H1 (cell line): Measurements from ENCODE around the gene EPX. TPM values are rescaled to one million over a fixed set of nuclear protein-coding genes. Genes with fewer than 3 reads are reported as not detected.

ENCODE experiments used
- CTCF ChIA-PET: fragments of 300-600 bp; sonication (Branson Sonifier 250); formaldehyde crosslinking; loops from one replicate; lab custom pipeline; 2021; ENCODE audit not compliant: partially characterized antibody; lab: Charles Lee
- POLR2A ChIA-PET: fragments of 300-600 bp; sonication (Branson Sonifier 250); formaldehyde crosslinking; loops from one replicate; lab custom pipeline; 2021; ENCODE audit warnings: inconsistent platforms; ENCODE audit not compliant: partially characterized antibody; lab: Charles Lee
- DNase-seq, 2 experiments: peaks; one replicate each; pipeline versions ENCODE4 v3.0.0 to v3.0.0-alpha.2; 2010 to 2022; ENCODE audit warnings: low spot score in 2 of 2, low read depth in 1 of 2, mixed read lengths in 1 of 2
- FAIRE-seq: peaks from 2 replicates; lab custom pipeline; 2011; peaks lifted over from hg19 to GRCh38; lab: Jason Lieb, UNC
- H2AFZ ChIP-seq: 2 replicates; pipeline ENCODE4 v1.8.1; 2012; ENCODE audit warnings: low read length, inconsistent platforms
- H2AK5ac ChIP-seq: 2 replicates; pipeline ENCODE4 v1.6.1; 2013; ENCODE audit warnings: low read depth, low read length
- H2BK120ac ChIP-seq: replicated peaks from 2 replicates; pipeline ENCODE3; 2013; ENCODE audit warnings: low read depth, low read length, inconsistent platforms
- H2BK12ac ChIP-seq: 2 replicates; pipeline ENCODE4 v1.6.1; 2013; ENCODE audit warnings: low read depth, low read length
- H2BK15ac ChIP-seq: 2 replicates; pipeline ENCODE4 v1.6.1; 2013; ENCODE audit warnings: low read length
- H2BK20ac ChIP-seq: 2 replicates; pipeline ENCODE4 v1.6.1; 2013; ENCODE audit warnings: low read length
- H2BK5ac ChIP-seq: 2 replicates; pipeline ENCODE4 v1.6.1; 2013; ENCODE audit warnings: low read depth, low read length
- H3K14ac ChIP-seq: 2 replicates; pipeline ENCODE4 v1.6.1; 2013; ENCODE audit warnings: inconsistent platforms; ENCODE audit not compliant: insufficient read length
- H3K18ac ChIP-seq: 2 replicates; pipeline ENCODE4 v1.6.1; 2013; ENCODE audit warnings: low read length; ENCODE audit errors: extremely low read depth
- H3K23ac ChIP-seq: 2 replicates; pipeline ENCODE4 v1.6.1; 2013; ENCODE audit warnings: inconsistent platforms; ENCODE audit not compliant: insufficient read length
- H3K23me2 ChIP-seq: 2 replicates; pipeline ENCODE4 v1.6.1; 2013; ENCODE audit warnings: low read depth, low read length
- H3K27ac ChIP-seq: 2 replicates; pipeline ENCODE4 v1.6.1; 2011; ENCODE audit warnings: low read depth, low read length, inconsistent platforms
- H3K27me3 ChIP-seq, 4 experiments: replicated peaks in 1 of 4; 1 replicate in 1 of 4; 2 replicates in 3 of 4; pipeline versions ENCODE4 v1.6.1 to v1.8.1; 2011 to 2013; ENCODE audit warnings: low read length in 3 of 4, mild to moderate bottlenecking in 3 of 4, inconsistent platforms in 2 of 4, mixed read lengths in 2 of 4, moderate library complexity in 1 of 4; ENCODE audit not compliant: control insufficient read depth in 3 of 4, insufficient read depth in 3 of 4; ENCODE audit errors: extremely low read depth in 1 of 4
- H3K36me3 ChIP-seq, 4 experiments: 2 replicates each; pipeline versions ENCODE4 v1.6.1 to v1.8.1; 2011 to 2013; ENCODE audit warnings: mild to moderate bottlenecking in 4 of 4, low read length in 3 of 4, moderate library complexity in 2 of 4, control low read depth in 1 of 4, inconsistent platforms in 1 of 4; ENCODE audit not compliant: insufficient read depth in 4 of 4, control insufficient read depth in 2 of 4
- H3K4ac ChIP-seq: replicated peaks from 2 replicates; pipeline ENCODE3; 2013; ENCODE audit warnings: low read length, low read depth, mixed read lengths, inconsistent platforms; ENCODE audit not compliant: insufficient read length
- H3K4me1 ChIP-seq, 4 experiments: replicated peaks in 1 of 4; 1 replicate in 1 of 4; 2 replicates in 3 of 4; pipeline versions ENCODE4 v1.6.1 to v1.8.1; 2011 to 2013; ENCODE audit warnings: low read length in 3 of 4, inconsistent platforms in 2 of 4, mixed read lengths in 1 of 4; ENCODE audit not compliant: insufficient read depth in 4 of 4, control insufficient read depth in 3 of 4
- H3K4me2 ChIP-seq, 2 experiments: 2 replicates each; pipeline versions ENCODE4 v1.6.1 to v1.8.1; 2011 to 2013; ENCODE audit warnings: low read depth in 2 of 2, low read length in 2 of 2, control low read depth in 1 of 2, inconsistent platforms in 1 of 2, mild to moderate bottlenecking in 1 of 2; ENCODE audit not compliant: insufficient read depth in 1 of 2
- H3K4me3 ChIP-seq, 4 experiments: fragments of 200-600, 300-600 bp in 1 of 4; sonication (generic), shearing (Covaris generic), sonication (Bioruptor Twin) in 1 of 4; 2 replicates each; pipeline versions ENCODE4 v1.5.1 to v1.8.1; 2011 to 2016; ENCODE audit warnings: low read length in 4 of 4, low read depth in 3 of 4, control low read depth in 2 of 4, inconsistent platforms in 2 of 4, mild to moderate bottlenecking in 2 of 4, mixed read lengths in 1 of 4, moderate library complexity in 1 of 4; ENCODE audit not compliant: insufficient read depth in 2 of 4; ENCODE audit errors: extremely low read depth in 1 of 4
- H3K56ac ChIP-seq: replicated peaks from 2 replicates; pipeline ENCODE3; 2013; ENCODE audit warnings: low read depth, mild to moderate bottlenecking, mixed read lengths, low read length, inconsistent platforms; ENCODE audit not compliant: insufficient read length
- H3K79me1 ChIP-seq: 2 replicates; pipeline ENCODE4 v1.6.1; 2013; ENCODE audit warnings: low read depth, low read length, control low read depth
- H3K79me2 ChIP-seq, 2 experiments: 2 replicates each; pipeline versions ENCODE4 v1.6.1 to v1.8.1; 2012 to 2013; ENCODE audit warnings: low read length in 2 of 2, mild to moderate bottlenecking in 2 of 2, inconsistent platforms in 1 of 2; ENCODE audit not compliant: insufficient read depth in 2 of 2, control insufficient read depth in 1 of 2
- H3K9ac ChIP-seq, 4 experiments: replicated peaks in 1 of 4; 1 replicate in 1 of 4; 2 replicates in 3 of 4; pipeline versions ENCODE4 v1.6.1 to v1.8.1; 2011 to 2013; ENCODE audit warnings: low read depth in 3 of 4, low read length in 3 of 4, control low read depth in 2 of 4, mild to moderate bottlenecking in 2 of 4, moderate library complexity in 2 of 4, inconsistent platforms in 1 of 4; ENCODE audit errors: extremely low read depth in 1 of 4
- H3K9me3 ChIP-seq, 2 experiments: 2 replicates each; pipeline versions ENCODE4 v1.6.1 to v1.8.1; 2012 to 2013; ENCODE audit warnings: mild to moderate bottlenecking in 2 of 2, moderate library complexity in 2 of 2, control low read depth in 1 of 2, inconsistent platforms in 1 of 2, low read depth in 1 of 2, low read length in 1 of 2, mixed read lengths in 1 of 2; ENCODE audit not compliant: insufficient read depth in 2 of 2
- H4K20me1 ChIP-seq, 2 experiments: replicated peaks in 1 of 2; 2 replicates each; pipeline versions ENCODE3 to v1.8.1; 2011 to 2013; ENCODE audit warnings: inconsistent platforms in 2 of 2, low read length in 2 of 2, mild to moderate bottlenecking in 1 of 2; ENCODE audit not compliant: insufficient read depth in 2 of 2, control insufficient read depth in 1 of 2
- H4K5ac ChIP-seq: 2 replicates; pipeline ENCODE4 v1.6.1; 2013; ENCODE audit warnings: low read length, low read depth, mixed read lengths, inconsistent platforms; ENCODE audit not compliant: insufficient read length
- H4K8ac ChIP-seq: 2 replicates; pipeline ENCODE4 v1.8.0; 2013; ENCODE audit warnings: mild to moderate bottlenecking, moderate library complexity, low read length, inconsistent platforms; ENCODE audit not compliant: insufficient read depth; ENCODE audit errors: extremely low read depth
- H4K91ac ChIP-seq: replicated peaks from 2 replicates; pipeline ENCODE3; 2013; ENCODE audit warnings: low read length, mixed read lengths, inconsistent platforms; ENCODE audit not compliant: insufficient read length
- BACH1 ChIP-seq: IDR thresholded peaks from 2 replicates; pipeline ENCODE4 v1.6.1; 2012; ENCODE audit warnings: low read length, improper control_type of control experiment
- SAP30 ChIP-seq: fragments of 300-600 bp; sonication (generic); IDR thresholded peaks from 2 replicates; pipeline ENCODE4 v1.7.1; 2012; ENCODE audit warnings: low read length, moderate library complexity, mild to moderate bottlenecking, inconsistent platforms; ENCODE audit not compliant: insufficient read depth, insufficient replicate concordance
- TAF1 ChIP-seq: IDR thresholded peaks from 2 replicates; pipeline ENCODE4 v1.6.1; 2011; ENCODE audit warnings: mild to moderate bottlenecking, low read depth, low read length
- WGBS, 2 experiments: shearing (Covaris generic) in 1 of 2; methylation state at CpG; one replicate each; pipeline versions ENCODE4 v1.1.6 to v1.1.7; 2013 to 2015; ENCODE audit warnings: low lambda C conversion rate in 2 of 2, mixed read lengths in 2 of 2, inconsistent platforms in 1 of 2, low coverage in 1 of 2, missing lambda C conversion rate in 1 of 2; ENCODE audit not compliant: insufficient replicate concordance in 2 of 2, insufficient coverage in 1 of 2, insufficient read length in 1 of 2; ENCODE audit errors: extremely low coverage in 1 of 2, missing lambda C conversion rate in 1 of 2; 5-methylcytosine and 5-hydroxymethylcytosine counted together
- polyA plus RNA-seq, 7 experiments: library from polyadenylated mRNA; depleted of rRNA in 3 of 7; stranded (reverse) in 5 of 7; unstranded in 2 of 7; fragments of >200 nt in 5 of 7; fragments of 200-250 nt in 2 of 7; gene quantifications; 1 replicate in 5 of 7; 2 replicates in 1 of 7; 4 replicates in 1 of 7; pipeline versions ENCODE4 v1.2.1 to v1.2.3, GENCODE V29; 2011 to 2013; ENCODE audit warnings: missing spikeins in 2 of 7, mixed read lengths in 2 of 7
- total RNA-seq: library from RNA; stranded (reverse); fragmentation: NEBNext Ultra II Directional; extraction: Animal tissue kit (Norgen Biotek cat#: 25700); gene quantifications from 2 replicates; pipeline ENCODE4 v1.2.1, GENCODE V29; 2021

The EPX gene
- total and polyA plus RNA-seq, 2 of the 8 experiments (the other 6 are each of a cell fraction or from before 2014, with no cell fraction given) = not detected

DNA sequence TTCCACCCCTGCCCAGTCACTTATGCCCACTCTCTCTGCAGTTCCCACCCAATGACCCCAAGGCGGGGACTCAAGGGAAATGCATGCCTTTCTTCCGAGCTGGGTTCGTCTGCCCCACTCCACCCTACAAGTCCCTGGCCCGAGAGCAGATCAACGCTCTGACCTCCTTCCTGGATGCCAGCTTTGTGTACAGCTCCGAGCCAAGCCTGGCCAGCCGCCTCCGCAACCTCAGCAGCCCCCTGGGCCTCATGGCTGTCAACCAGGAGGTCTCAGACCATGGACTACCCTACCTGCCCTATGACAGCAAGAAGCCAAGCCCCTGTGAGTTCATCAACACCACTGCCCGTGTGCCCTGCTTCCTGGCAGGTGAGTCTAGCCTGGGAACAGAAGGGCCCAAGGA is 59.6 kb downstream of the EPX start:
- Histone ChIP-seq H2BK15ac (no peak overlapping the region), H2BK12ac (no peak overlapping the region), H3K27ac (no peak overlapping the region), H3K23ac (no peak overlapping the region), H3K4me1 (peaks cover 0 to 4% (median 0%) of the 10 kb centered on the region in 4 experiments; a peak in 4 of 7 replicates), H3K79me1 (no peaks in the 10 kb centered on the region), H3K4me3 (no peak overlapping the region), H3K56ac (no peak overlapping the region), H3K9ac (no peak overlapping the region), H4K91ac (no peak overlapping the region), H3K18ac (no peak overlapping the region), H3K9me3 (peaks cover 8% of the 10 kb centered on the region in 2 experiments; a peak in 3 of 4 replicates), H4K8ac (no peak overlapping the region), H2AK5ac (no peak overlapping the region)
- WGBS, 2 experiments = 79% methylated on average over 9 of the region's 9 CpGs; no CpG with 5 or more reads in 1 of the 2 experiments
- CTCF ChIA-PET = interaction anchor here (0.7 to 2.0 kb wide), 4 partner anchors 14 to 37 kb away, joined by 3 to 5 read pairs (median 4); partner anchors contain the start of gene LPO
- no peak for TF ChIP-seq BACH1
- no peak for TF ChIP-seq SAP30
- TF ChIP-seq TAF1 = no peak
- TF ChIP-seq, all 59 proteins: peak for 0
- H3K36me3 ChIP-seq = no peaks in the 10 kb centered on the region
- H4K20me1 ChIP-seq = no peaks in the 10 kb centered on the region
- H3K23me2 ChIP-seq = peaks cover 5% of the 10 kb centered on the region; the same call in 1 of the 2 replicates
- no peak overlapping the region for H3K4me2 ChIP-seq
- no peak overlapping the region for H2BK120ac ChIP-seq
- FAIRE-seq (no peak), DNase-seq (peak in 1 of 2 experiments; percentile 28)
- H2BK20ac ChIP-seq = no peak overlapping the region
- H4K5ac ChIP-seq = no peak overlapping the region
- H3K27me3 ChIP-seq = peaks cover 36 to 63% (median 48%) of the 10 kb centered on the region in 4 experiments
- H3K14ac ChIP-seq = no peak overlapping the region
- no peak overlapping the region for H2AFZ ChIP-seq
- H3K79me2 ChIP-seq = no peaks in the 10 kb centered on the region
- H2BK5ac ChIP-seq = no peak overlapping the region
- no peak overlapping the region for H3K4ac ChIP-seq
- POLR2A ChIA-PET = no interaction called here
